CD4-positive, alpha-beta T cell treated with Interleukin-17A for 1 hour (primary cell): Measurements from ENCODE around the gene ARPC5L.
"Not testable (repeated sequence)": the region's sequence is repeated elsewhere in the genome, so short reads cannot be mapped to it uniquely, and the experiment has no call there.

Experiments used
- DNase-seq: peaks from one replicate; pipeline ENCODE4 v3.0.0-alpha.2; 2020

The ARPC5L gene

GRCh38 chr9:124861342-124862229 is at the start of gene ARPC5L, which contains the start of gene RPL35:
ARPC5L (plus strand) TSS chr9:124862130; CDS start chr9:124869291, 7,161 bp downstream.
RPL35 (minus strand) TSS chr9:124861957; CDS start chr9:124861912, 45 bp downstream.
- peak; percentile 95 for DNase-seq

DNA sequence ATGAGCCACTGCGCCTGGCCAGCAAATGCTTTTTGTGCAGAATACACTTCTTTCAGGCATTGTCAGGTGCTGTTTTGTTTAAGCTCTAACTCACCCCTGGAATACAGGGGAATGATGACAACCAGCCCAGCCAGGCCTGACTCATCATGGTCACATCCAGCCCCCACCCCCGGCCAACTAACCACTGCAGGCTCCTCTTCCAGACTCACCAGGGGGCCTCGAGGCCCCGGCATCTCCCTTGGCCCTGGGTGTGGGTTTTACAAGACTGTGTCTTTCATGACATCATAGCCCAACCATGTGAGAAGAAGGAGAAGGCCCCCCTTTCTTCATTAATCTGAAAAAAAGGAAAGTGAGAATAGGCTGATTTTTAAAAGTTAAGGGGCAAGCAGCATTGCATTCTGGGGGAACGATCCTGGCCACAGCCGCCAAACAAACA is 49.5 kb upstream of the ARPC5L start:
- DNase-seq, result no peak

DNA sequence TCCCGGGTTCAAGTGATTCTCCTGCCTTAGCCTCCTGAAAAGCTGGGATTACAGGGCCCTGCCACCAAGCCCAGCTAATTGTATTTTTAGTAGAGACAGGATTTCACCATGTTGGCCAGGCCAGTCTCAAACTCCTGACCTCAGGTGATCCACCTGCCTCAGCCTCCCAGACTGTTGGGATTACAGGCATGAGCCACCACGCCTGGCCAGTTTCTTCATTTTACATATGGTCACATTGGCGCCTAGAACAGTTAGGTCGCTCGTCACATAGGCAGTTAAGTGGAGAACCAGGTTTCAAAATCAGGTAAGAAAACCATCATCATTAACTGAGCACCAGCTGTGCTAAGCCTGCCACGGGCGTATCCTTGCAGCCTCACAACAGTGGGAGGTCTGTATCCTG is 48.9 kb upstream of the ARPC5L start:
- DNase-seq, result no peak

DNA sequence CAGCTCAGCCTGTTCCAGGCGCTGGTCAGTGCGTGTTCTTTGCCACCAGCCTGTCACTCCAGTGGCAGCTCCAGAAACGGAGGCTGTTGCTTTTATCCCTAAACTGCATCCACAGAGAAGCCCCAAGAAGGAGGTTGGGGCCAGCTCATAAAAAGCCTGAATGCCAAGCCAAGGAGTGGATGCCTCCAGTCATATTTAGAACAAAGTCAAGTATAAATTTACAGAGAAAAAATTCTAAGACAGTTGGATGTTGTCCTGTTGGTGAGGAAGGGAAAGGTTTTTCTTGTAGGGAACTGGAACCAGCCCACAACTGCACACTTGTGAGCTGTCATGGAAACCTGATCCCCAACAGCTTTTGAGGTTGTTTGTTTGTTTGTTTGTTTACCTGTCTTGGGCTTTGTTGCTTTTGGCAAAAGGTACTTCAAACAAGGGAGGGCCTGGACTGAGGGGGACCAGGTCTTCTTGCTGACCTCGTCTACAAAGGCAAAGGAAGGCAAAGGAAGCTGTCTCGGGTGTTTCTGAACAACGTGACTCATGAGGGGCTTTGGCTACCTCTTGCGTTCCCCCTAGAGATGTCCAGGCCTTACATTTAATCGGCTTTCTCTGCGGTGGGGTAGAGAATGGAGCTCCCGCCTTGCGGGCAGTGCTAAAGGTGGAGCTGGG is 48.3 kb upstream of the ARPC5L start:
- no peak for DNase-seq

GRCh38 chr9:124814164-124814535 is 47.8 kb upstream of the ARPC5L start:
- DNase-seq, result no peak

GRCh38 chr9:124815601-124816000 is 46.3 kb upstream of the ARPC5L start:
- DNase-seq, result no peak

- DNase-seq, result no peak
Observed at GRCh38 chr9:124818431-124819281, 43.3 kb upstream of the ARPC5L start.

GRCh38 chr9:124820698-124821623 is 41.0 kb upstream of the ARPC5L start:
- no peak for DNase-seq

- DNase-seq, result no peak
Observed at GRCh38 chr9:124828489-124829333, 33.2 kb upstream of the ARPC5L start.

GRCh38 chr9:124829334-124829669 is 32.6 kb upstream of the ARPC5L start:
- no peak for DNase-seq

DNA sequence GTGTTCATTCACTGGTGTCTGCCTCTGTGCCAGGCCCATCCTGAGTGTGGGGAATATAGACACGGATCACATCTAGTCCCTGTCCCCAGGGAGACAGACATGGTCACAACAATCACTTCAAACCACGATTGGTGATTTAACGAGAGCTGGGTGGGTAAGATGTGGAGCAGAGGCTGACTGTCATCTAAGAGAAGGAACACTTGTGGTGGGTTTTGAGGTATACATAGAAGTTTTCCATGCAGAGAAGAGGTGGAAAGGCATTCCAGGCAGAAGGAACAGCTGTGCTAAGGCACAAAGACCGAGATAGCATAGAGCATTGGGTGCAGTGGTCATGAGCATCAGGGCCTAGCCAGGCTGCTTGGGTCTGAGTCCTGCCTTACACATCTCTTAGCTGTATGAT is 31.3 kb upstream of the ARPC5L start:
- DNase-seq, result no peak

DNA sequence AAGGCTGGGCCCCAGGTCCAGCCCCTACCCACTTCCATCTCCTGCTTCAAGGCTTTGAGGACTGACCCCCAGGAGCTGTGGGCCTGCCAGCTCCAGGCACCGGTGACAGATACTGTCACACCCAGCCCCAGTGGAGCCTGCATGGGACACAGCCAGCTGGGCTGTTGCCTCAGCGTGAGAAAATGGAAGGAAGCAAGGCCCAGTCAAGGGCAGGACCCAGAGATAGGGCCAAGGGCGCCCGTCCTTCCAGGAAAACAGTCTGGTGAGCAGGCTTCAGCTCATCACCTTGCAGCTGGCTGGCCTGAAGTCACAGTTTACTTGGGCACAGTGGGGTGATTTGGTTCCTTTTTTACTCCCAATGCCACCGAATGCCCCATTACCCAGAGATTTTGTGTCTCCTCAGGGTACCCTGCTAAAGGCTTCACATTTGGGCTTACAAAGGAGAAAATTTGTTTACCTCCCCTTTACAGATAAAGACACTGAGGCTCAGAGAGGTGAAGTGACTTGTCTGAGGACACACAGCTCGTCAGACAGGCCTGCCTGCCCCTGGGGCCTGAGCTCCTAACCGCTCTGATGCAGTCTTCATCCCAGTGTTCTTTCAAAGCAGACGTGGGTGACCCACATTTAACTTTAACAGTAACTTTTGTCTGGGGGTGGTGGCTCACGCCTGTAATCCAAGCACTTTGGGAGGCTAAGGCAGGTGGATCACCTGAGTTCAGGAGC is 30.1 kb upstream of the ARPC5L start:
- no peak for DNase-seq

GRCh38 chr9:124834591-124834990 is 27.3 kb upstream of the ARPC5L start:
- DNase-seq, result no peak

GRCh38 chr9:124835026-124835557 is 26.8 kb upstream of the ARPC5L start:
- DNase-seq, result no peak

GRCh38 chr9:124838132-124838531 is 23.8 kb upstream of the ARPC5L start:
- DNase-seq, result not testable (repeated sequence)

- not testable (repeated sequence) for DNase-seq
Observed at GRCh38 chr9:124838567-124839275, 23.2 kb upstream of the ARPC5L start.

DNA sequence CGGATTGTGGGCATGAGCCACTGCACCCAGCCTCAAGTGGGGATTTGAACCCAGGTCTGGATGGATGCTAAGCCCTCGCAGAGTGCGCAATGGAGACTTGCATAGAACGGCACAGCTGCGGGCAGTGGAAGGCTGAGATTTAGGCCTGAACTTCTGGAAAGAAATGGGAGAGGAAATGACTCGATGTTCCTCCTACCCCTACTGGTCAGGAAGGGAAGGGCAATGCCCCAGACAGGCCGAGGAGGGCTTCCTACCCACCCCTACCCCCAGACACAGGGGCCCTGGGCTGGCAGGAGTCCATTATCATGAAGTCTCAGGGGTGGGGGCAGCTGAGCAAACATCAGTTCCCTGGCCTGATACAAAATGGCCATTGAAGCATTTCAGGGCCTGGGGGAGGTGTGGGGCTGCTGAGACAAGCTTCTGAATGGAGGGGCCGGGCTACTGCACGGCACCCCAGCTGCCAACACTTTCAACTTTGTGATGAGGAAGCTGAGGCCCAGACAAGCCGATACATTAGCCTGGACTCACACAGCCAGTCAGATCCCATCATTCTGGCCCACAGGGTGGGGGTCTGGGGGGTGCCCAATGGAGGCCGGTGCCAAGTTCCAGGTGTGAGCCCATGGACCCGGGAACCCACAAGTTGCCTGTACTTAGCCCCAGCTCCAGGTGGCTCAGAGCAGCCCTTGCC is 22.2 kb upstream of the ARPC5L start:
- DNase-seq, result no peak

DNA sequence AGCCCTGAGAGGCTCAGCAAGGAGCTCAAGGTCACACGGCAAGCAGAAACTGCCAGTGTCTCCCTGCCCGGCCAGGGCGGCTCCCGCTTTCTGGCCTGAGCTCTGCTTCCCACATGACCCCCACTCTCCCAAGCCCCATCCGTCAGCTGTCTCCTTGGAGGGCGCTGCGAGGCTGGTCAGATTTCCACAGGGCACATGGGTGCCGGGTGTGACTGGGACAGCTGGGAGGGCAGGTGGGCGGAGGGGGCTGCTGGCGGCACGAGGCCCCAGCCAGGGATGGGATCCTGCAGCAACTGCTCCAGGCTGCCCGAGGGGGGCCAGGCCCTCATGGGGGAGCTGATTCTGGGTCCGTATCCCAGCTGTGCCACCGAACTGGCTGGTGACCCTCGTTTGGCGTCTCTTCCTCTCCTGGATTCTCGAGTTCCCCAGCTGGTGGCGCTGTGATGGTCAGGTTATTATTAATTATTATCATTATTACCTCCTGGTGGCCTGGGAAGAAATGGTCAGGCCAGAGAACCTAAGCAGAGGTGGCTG is 21.6 kb upstream of the ARPC5L start:
- DNase-seq, result no peak
